Subcutaneous adipose tissue (tissue), 4 donors: ENCODE results near the gene GFM1. TPM values are rescaled to one million over a fixed set of nuclear protein-coding genes. Genes with fewer than 3 reads are reported as not detected.

Source experiments
- total RNA-seq, 4 donors: library from RNA; depleted of rRNA; stranded (reverse); fragments of >200 nt; gene quantifications; one replicate each; pipeline ENCODE4 v1.1.0, GENCODE V29; 2016
- TF ChIP-seq, protein P1 (sequence below): fragments of 450-650 bp; IDR thresholded peaks from one replicate; pipeline ENCODE4 v1.5.1; 2016; ENCODE audit warnings: low read depth, mild to moderate bottlenecking, control low read depth, antibody characterized with exemption, moderate library complexity

GFM1 gene
- total RNA-seq, 4 donors from 2014 or later, result 34.2 to 62.4 (median 49.0) TPM

DNA sequence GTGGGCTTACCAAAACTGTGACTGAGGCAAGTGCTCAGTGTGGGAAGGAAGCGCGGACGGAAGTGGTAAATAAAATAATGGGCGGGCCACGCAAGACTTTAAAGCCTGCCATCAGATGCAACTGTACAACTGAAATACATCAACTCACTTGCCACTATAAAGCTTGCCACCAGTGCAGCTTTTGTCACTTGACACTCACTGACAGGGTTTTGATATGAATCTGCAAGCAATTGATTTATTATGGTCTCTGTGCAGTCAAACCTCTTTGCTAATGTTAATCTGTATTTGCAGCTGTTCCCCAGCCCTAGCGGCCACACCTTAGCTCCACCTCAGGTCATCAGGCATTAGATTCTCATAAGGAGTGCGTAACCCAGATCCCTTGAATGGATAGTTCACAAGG is 2.3 kb upstream of the GFM1 start:
- TF ChIP-seq, protein P1, sequence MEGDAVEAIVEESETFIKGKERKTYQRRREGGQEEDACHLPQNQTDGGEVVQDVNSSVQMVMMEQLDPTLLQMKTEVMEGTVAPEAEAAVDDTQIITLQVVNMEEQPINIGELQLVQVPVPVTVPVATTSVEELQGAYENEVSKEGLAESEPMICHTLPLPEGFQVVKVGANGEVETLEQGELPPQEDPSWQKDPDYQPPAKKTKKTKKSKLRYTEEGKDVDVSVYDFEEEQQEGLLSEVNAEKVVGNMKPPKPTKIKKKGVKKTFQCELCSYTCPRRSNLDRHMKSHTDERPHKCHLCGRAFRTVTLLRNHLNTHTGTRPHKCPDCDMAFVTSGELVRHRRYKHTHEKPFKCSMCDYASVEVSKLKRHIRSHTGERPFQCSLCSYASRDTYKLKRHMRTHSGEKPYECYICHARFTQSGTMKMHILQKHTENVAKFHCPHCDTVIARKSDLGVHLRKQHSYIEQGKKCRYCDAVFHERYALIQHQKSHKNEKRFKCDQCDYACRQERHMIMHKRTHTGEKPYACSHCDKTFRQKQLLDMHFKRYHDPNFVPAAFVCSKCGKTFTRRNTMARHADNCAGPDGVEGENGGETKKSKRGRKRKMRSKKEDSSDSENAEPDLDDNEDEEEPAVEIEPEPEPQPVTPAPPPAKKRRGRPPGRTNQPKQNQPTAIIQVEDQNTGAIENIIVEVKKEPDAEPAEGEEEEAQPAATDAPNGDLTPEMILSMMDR, result no peak

DNA sequence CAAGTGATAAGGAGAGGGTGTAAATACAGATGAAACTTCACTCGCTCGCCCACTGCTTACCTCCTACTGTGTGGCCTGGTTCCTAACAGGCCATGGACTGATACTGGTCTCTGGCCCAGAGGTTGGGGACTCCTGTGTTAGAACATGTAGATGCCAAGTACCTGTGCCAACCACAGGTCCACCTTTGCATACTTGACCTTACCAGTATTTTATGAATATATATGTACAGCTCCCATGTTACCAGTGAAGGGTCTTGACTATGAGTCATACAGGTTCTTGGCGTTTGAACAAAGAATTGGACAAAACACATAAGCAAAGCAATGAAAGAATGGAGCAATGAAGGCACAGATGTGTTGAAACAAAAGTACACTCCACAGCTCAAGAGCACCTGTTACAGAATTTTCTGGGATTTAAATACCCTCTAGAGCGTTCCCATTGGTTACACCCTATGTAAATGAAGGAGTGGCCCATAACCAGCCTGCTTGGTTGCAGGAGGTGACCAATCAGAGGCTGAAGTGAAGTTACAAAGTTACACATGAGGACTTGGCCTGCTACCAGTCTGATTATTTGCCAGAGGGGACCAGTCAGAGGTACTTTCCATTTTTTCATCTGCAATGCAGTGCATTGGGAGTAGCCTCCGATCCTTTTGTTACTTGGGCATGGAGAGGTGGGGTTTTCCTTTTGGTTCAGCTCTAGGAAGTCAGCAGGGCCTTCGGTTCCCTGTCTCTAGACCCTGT is 1.7 kb upstream of the GFM1 start:
- TF ChIP-seq, protein P1, result no peak

DNA sequence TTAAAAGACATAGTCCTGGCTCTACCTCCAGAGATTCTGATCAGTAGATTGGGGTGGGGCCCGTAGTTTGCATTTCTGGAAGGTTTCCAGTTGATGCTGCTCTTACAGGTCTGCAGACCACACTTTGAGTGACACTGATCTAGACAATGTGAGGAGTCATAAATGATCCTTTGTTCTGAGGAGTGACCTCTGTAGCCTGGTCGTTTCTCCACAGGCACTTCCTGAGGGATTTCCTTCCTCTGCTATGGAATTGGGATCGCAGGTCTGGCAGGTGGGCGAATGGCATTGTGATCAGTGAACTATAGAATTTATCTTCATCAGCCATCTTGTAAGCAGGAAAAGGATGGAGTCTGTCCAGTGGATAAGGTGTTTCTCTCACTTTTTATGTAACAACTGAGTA is 5.5 kb downstream of the GFM1 start:
- TF ChIP-seq, protein P1, result no peak

DNA sequence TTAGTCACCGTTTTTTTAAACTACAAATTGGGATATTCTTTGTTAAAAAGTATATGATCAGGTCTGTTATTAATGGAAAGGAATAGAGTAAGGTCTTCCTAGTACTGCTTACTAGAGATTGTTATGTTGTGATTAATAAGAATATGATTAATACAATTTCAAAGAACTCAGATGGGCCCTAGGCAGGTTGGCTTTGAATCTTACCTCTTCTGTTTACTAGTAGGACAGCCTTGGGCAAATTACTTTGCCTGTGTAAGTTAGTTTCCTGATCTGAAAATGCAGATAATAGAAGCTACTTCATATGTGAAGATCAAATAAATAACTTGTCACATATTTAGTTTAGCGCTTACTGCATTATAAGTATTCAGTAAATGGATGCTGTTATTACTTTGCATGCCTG is 6.9 kb downstream of the GFM1 start:
- TF ChIP-seq, protein P1, result no peak

DNA sequence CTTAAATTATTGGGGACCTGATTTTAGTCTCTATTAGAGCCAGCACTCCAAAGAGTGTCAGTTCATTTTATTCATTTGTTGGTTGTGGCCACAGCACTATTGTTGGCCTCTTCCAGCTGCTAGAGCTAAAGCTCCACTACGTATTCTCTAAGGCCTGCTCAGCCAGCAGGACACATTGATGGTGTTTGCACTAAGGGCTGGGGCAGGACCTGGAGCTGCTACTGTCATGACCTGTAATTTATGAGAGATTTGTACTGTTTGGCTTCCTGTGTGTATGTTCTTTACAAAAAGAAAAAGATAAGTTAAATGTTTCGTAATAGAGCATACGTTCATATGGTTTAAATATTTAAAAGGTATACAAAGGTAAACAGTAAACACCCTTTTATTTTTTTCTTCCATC is 8.1 kb downstream of the GFM1 start:
- TF ChIP-seq, protein P1, result no peak

DNA sequence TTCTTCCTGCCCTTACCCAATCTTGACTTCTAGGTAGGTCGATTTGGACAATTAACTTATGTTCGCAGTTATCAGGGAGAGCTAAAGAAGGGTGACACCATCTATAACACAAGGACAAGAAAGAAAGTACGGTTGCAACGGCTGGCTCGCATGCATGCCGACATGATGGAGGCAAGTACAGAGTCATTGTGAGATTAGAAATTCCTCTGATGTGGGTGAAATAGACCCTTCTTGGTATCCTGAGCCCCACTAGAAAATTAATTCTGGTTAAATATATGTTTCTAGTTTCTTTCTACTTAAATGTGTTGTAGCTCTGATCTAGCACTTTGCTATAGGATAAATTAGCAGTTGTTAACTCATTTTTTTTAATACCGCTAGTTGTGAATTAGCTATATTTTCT is 14.6 kb downstream of the GFM1 start:
- TF ChIP-seq, protein P1, result no peak

DNA sequence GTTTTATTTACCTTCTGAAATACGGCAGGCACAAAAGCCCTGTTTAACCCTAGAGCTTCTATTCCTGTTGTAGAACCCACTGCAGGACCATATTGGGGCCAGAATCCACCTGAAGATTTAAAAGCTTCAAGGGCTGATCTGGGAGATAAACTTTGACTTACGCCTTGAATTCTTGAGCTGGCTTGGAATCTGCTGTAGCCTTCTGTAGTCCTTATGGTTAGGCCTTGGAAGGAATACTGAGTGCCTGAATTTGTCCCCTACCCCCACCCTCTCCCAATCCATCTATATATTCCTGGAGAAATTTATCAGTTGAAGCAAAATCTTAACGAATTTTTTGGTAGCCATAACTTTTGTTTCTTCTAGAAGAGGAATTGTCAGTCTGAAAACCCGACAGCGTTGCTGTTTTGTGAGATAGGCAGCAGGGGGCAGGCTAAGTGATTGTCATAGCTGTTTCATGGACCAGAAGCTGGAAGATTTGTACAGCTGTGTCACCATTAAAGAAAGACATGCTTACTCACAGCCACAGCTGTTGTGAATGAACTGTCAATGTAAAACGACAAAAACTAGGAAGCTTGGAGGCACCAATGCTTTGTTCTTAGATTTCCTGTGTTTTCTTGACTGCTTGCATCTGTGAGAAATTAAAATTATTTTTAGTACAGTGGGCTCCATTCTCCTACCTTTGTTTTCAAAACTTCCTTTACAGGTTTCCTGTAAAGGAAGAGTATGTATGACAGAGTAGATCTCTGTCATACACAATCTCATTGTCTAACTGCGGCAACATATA is 15.3 kb downstream of the GFM1 start:
- TF ChIP-seq, protein P1, result no peak
